ENCODE results near the gene FRMPD2.
"Not testable (repeated sequence)": the region's sequence is repeated elsewhere in the genome, so short reads cannot be mapped to it uniquely, and the experiment has no call there.

The FRMPD2 gene

DNA sequence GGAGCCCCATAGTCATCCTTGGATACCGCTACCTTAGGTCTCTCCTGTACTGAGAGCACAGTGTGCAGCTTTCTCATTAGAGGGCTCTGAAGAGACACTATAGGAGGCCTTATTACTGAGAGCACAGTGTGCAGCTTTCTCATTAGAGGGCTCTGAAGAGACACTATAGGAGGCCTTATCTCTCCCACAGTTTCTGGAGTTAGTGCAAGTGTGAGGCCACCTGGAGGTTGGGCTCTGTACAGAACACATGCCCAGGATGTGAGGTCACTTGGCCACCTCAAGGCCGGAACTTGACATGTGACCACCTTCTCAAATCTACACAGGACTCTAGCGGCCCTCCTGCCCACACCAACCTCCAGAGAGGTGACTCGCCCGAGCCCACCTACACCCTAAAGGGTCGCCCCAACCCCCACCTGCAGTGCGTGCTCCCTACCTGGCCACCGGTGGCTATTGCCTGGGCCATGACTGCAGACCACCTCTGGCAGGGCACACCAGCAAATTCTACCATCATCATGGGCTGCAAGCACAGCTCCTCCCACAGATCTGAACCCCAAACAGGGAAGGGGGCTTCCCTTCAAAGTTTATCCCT is 24.6 kb downstream of the FRMPD2 start:
- DNase-seq = no peak

DNA sequence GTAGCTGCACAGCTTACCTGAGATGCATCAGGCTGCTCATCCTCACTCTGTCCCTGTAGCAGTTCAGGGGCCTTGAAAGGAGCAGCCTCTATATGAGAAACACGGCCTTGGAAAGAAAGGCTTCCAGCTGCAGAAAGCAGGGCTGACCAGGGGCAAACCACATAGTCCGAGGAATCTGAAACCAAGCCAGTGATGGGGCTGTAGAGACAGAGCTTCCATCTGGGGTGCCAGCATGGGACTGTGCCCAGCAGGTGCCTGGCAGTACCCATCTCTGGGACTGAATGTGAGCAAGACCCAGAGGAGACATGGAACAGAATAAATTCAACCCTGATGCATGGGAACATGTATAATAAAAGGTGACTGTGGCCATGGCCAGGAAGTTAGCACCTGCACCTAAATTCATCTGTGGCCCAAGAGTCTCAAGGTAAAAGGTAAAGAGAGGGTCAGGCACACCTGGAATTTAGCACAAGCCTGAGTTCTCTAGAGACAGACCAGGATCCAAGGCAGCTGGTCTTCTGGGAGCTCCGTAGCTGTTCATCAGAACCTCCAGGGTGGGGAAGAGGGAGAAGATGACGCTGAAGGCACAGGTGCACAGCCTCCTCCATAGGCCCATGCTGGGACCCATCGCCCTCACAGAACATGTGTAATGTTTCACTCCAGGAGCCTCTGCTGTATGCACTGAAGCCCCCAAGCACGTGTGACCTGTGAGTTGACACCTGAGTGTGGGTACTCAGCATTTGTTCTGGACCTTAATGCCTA is 25.3 kb downstream of the FRMPD2 start:
- DNase-seq = no peak

DNA sequence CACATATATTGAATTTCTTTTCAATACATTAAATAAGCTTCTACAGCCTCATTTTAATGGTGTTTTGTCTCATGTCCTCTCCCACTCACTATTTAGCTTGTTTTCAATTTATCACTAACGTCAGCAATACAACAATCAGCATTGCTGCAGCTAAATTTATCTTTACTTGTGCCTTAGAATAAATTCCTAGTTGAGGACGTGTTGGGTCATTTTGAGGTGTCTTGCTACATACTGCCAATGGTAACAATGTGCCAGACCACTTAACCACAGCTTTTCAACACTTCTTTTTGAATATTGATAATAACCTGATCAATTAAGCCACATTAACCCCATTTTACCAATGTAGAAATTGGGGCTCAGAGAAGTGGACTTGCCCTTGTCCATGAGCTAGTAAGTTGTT is 26.0 kb downstream of the FRMPD2 start:
- no peak for DNase-seq

- no peak for DNase-seq
These were observed 26.8 kb downstream of the FRMPD2 start for GRCh38 chr10:48247680-48248079.

DNA sequence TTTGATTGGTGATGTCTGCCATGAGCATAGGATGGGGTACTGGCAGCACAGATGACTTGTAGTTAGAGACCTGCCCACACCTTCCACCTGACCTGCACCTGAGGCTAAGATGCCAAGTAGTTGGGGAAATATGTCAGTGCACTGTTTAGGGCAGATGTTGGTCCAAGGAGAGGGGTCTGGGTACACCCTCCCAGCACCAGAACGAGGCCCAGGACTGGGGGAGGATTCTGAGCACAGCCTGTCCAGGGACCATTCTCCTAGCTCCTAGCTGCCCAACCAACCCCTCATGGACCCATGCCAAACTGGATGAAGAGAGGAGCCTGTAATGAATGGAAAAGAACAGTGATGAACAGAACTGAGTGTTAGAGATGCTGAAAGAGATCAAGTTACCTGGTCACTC is 28.0 kb downstream of the FRMPD2 start:
- no peak for DNase-seq

DNA sequence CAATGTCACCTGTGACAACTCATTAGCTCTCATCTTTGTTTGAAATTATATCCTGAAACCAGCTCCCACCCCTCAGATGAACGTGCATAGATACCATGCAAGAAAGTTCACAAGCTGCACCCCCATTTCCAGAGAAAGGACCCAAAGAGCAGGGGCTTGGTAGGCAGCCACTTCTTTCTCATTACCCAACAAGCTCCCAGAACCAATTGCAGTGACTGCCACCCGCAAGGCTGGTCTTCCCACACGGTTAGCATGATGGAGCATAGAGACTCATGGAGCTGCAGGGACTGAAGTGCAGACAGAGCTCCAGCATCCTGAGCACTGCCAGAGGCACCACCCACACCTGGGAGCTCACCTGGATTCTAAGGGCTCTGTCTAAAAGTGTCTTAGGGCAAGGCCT is 28.5 kb downstream of the FRMPD2 start:
- no peak for DNase-seq

GRCh38 chr10:48243921-48244320 is 30.6 kb downstream of the FRMPD2 start:
- DNase-seq = not testable (repeated sequence)

GRCh38 chr10:48243487-48243886 is 31.0 kb downstream of the FRMPD2 start:
- DNase-seq = no peak

DNA sequence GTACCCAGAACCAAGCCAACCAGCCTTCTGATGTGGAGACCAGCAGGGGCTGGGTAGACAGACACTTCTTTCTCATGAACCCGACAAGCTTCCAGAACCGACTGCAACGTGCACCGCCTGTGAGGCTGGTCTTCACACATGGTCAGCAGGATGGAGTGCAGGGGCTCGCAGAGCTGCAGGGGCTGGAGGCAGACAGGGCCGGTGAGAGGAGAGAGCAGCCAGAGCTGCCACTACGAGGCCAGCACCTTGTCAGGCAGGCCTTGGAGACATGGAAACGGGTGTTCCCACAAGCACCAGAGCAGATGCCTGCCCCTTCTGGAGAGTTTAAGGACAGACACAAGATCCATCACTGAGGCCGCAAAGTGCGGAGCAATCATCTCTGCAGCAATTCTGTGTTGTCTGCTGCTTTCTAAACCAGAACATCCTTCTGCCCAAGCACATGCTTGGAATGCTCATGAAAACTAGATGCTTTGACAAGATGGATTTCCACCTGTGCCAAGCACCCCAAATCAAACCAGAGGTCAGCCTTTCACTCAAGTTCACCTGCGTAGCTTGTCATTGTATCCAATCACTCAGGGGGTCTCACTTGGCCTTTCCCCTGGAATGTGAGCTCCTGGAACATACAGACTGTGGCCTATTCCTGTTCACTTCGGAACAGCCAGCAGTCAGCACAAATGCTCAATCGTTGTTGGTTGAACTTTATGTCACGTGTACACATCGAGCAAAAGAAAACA is 32.2 kb downstream of the FRMPD2 start:
- DNase-seq = no peak

- no peak for DNase-seq
These were observed 33.2 kb downstream of the FRMPD2 start for GRCh38 chr10:48241332-48241731.

DNA sequence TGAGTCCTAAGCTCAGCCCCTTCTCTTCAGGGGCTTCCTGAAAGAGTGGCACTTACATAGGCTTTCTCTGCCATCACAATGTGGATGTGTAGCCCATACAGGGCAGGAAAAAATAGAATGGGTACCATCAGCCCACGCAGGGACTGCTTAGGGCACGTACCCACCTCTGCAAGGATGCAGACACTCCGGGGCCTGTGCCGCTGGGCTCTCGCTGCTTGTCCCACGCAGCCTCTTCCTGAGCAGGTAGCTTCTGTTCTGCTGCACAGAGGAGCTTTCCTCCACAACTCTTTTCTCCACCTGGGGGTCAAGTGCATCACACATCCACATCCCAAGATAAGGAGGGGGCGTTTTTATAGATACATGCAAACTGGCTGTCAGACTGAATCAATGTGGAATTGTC is 34.3 kb downstream of the FRMPD2 start:
- no peak for DNase-seq

GRCh38 chr10:48239618-48240017 is 34.9 kb downstream of the FRMPD2 start:
- no peak for DNase-seq

GRCh38 chr10:48238826-48239520 is 35.5 kb downstream of the FRMPD2 start:
- DNase-seq = no peak

GRCh38 chr10:48237259-48238250 is 36.9 kb downstream of the FRMPD2 start:
- DNase-seq = no peak

DNA sequence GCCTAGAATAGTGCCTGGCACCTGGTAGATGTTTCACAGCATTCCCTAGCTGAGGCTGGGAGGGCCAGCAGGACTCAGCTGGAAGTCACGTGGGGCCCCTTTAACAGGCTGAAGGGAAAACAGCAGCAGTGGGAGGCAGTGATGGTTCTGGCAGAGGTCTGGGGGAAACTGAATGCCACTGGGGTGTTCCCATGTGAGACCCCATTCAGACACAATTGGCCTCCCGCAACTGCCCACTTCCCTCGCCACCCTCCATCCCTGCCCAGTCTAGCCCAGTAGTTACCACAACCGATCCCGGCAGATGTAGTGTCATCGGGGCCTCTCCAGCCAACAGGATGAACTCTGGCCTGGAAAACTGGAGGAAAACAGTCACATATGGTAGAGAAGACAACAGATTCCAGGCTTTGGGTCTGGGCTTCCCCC is 38.3 kb downstream of the FRMPD2 start:
- DNase-seq = no peak

DNA sequence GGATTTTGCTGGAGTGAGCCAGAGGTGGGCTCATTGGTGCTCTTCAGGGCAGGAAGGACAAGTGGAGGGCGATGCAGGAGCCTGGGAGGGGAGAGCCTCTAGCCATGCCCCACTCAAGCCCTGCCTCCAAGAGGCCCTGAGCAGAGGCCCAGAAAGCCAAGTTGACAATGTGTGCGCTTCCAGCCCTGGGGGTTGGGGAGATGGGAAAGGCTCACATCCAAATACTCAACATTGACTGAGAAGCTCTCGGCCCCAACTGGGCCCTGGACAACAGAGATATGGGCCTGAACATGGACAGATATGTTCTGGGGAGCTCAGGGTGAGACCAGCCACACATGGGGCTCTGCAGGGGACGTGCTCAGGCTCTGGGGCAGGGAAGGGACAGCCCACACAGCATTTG is 39.0 kb downstream of the FRMPD2 start:
- no peak for DNase-seq

GRCh38 chr10:48234787-48235186 is 39.7 kb downstream of the FRMPD2 start:
- no peak for DNase-seq

DNA sequence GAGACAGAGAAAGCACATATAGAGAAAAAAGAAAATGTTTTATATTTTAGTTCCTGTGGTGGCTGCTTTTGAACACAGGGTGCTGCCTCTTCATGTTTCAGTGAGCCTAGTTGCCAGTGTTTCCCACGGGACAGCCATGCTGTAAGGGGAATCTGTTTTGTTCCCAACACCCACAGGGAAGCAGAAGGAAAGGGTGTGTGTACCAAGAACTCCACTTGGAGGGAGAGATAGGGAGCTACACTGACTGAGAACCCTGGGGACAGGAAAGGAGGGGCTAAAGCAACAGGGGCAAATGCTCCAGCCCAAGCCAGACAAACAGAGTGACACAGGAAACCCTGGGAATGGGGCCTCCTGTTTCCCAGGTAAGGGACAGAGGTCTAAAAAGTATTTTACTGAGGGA is 40.2 kb downstream of the FRMPD2 start:
- DNase-seq = no peak

- no peak for DNase-seq
These were observed 40.9 kb downstream of the FRMPD2 start for GRCh38 chr10:48233559-48234005.

DNA sequence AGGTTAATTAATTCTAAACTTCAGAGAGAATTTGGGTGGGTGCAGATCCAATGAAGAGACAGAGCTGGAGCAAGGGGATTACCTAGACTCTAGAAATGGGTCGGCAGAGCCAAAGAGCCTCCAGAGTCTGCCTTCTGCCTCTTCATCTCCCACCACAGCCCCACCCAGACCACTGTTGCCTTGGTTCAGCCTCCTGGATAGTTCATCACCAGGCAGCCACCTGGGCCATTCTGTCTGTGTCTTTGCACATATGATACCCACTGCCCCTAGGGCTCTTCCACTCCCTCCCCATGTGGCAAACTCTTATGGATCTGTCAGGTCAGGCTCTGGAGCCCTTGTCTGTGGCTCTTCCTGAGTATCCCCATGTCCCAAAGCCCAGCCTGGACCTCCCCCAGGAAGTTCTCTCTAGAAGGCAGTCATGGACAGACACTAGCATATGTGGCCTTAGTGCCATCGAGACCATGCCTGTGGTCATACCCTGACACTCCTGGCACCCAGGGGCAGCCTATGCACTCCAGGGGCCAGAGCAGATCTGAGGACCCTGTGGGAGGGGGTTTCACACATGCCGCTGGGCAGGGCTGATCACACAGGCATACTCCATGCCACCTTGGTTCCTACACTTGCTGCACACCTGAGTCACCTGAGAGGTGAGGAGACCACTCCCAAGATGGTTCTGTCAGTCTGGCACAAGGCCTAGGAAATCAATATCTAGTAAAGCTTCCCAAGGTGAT is 41.6 kb downstream of the FRMPD2 start:
- DNase-seq = no peak

DNA sequence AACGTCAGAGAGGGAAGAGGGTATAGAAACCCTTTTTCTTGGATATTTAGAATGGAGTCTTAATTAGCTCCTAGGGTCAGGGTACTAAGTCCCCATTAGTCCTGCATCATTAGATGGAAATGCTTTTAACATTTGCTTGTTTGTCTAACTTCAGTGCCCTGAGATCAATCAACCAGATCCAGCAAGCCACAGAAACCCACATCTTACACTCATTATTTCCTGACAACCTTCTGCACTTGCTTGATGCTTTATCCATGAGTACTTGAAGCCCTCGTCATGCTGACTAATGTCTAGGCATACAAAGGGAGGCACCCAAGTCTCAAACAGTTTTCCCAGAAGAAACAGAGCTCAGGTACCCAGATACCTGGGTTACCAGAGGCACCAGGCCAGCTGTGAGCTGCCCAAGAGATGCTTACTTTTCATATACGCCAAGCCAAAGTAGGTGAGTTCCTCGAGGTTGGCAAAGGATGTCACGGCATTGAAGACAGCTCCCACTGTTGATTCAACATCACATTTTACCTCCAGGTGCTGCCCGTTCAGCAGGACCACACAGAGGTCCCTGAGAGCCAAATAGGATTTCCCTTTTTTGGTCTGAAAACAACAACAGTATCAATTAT is 42.7 kb downstream of the FRMPD2 start:
- DNase-seq = no peak
